ENCODE measurements around the gene CDC123. TPM values are rescaled to one million over a fixed set of nuclear protein-coding genes. Genes with fewer than 3 reads are reported as not detected.

CDC123 gene
- total RNA-seq: 101 and 120 TPM in 2 replicates

GRCh38 chr10:12195603-12196506 is at the start of gene CDC123, which contains the start of gene NUDT5:
Gene CDC123 (plus strand): TSS chr10:12196188. CDS start chr10:12196246, 58 bp downstream.
Gene NUDT5 (minus strand): TSS chr10:12195891. CDS start chr10:12186291, 9,600 bp downstream.

Other genes starting within 250 kb of the CDC123 start
- 8.9 and 11.1 TPM in 2 replicates for gene UPF2, start 153.4 kb upstream of the CDC123 start, total RNA-seq
- gene DHTKD1, start 127.2 kb upstream of the CDC123 start, total RNA-seq: 21.6 and 33.5 TPM in 2 replicates
- gene SEC61A2, start 66.5 kb upstream of the CDC123 start, total RNA-seq: 5.7 and 16.8 TPM in 2 replicates
- 85.2 and 89.9 TPM in 2 replicates for gene NUDT5, start 297 bp upstream of the CDC123 start, total RNA-seq
- 0.15 and 0.39 TPM in 2 replicates for gene CAMK1D, start 153.4 kb downstream of the CDC123 start, total RNA-seq

Measured in hair follicular keratinocyte (primary cell).